ENCODE results near the gene LDB3. TPM values are rescaled to one million over a fixed set of nuclear protein-coding genes. Genes with fewer than 3 reads are reported as not detected.

LDB3 gene
- total and polyA plus RNA-seq, 2 donors (not counting 1 experiment from before 2014, with no cell fraction given): under 0.01 to 0.20 TPM

DNA sequence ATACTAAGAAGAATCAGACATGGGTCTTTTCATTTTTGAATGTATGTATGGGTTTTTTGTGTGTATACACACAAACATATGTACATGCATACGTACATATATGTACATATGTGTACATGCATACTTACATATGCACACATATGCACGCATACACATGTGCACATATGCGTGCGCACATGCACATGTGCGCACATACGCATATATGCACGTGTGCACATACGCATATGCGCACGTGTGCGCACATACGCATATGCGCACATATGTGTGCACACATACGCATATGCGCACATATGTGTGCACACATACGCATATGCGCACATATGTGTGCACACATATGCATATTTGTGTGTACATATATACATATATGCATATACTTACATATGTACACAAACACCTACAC, 83.2 kb downstream of the LDB3 start:
- no peaks in the 10 kb centered on the region for H3K36me3 ChIP-seq (ENCODE audit: control insufficient read depth, insufficient read depth, low read length)
- no peak overlapping the region for H3K4me3 ChIP-seq (replicated peaks in 1 of 4; ENCODE audit: control extremely low read depth in 1 of 4, insufficient read depth in 1 of 4, low read depth in 3 of 4, low read length in 4 of 4)
- no peaks in the 10 kb centered on the region for H3K9me3 ChIP-seq (ENCODE audit: control insufficient read depth, insufficient read depth, low read depth, low read length)
- no peak overlapping the region for H3K9ac ChIP-seq (ENCODE audit: insufficient read depth, low read length)
- TF ChIP-seq, protein P1, sequence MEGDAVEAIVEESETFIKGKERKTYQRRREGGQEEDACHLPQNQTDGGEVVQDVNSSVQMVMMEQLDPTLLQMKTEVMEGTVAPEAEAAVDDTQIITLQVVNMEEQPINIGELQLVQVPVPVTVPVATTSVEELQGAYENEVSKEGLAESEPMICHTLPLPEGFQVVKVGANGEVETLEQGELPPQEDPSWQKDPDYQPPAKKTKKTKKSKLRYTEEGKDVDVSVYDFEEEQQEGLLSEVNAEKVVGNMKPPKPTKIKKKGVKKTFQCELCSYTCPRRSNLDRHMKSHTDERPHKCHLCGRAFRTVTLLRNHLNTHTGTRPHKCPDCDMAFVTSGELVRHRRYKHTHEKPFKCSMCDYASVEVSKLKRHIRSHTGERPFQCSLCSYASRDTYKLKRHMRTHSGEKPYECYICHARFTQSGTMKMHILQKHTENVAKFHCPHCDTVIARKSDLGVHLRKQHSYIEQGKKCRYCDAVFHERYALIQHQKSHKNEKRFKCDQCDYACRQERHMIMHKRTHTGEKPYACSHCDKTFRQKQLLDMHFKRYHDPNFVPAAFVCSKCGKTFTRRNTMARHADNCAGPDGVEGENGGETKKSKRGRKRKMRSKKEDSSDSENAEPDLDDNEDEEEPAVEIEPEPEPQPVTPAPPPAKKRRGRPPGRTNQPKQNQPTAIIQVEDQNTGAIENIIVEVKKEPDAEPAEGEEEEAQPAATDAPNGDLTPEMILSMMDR (conservative IDR thresholded peaks at IDR 0.05 in 1 of 2, IDR thresholded peaks at IDR 0.05 in 1 of 2; ENCODE audit: low read depth in 1 of 2, low read length in 2 of 2): no peak
- no peak for TF ChIP-seq EZH2 (IDR thresholded peaks at IDR 0.05; ENCODE audit: low read length, missing control alignments)
- DNase-seq (ENCODE audit: low read depth in 2 of 2): no peak
- H3K4me2 ChIP-seq (ENCODE audit: extremely low read depth, insufficient read depth, low read length): no peak overlapping the region
- H3K27me3 ChIP-seq (ENCODE audit: control insufficient read depth, insufficient read depth, low read length): no peaks in the 10 kb centered on the region
- H3K4me1 ChIP-seq (ENCODE audit: control insufficient read depth, extremely low read depth, insufficient read depth, low read length): no peaks in the 10 kb centered on the region
- H4K20me1 ChIP-seq (ENCODE audit: control insufficient read depth, extremely low read depth, insufficient read depth, low read length): no peaks in the 10 kb centered on the region
- peaks cover 3% of the 10 kb centered on the region for H3K79me2 ChIP-seq (ENCODE audit: control insufficient read depth, insufficient read depth, low read length)
- H2AFZ ChIP-seq (ENCODE audit: low read length): no peak overlapping the region
- no peak overlapping the region for H3K27ac ChIP-seq (ENCODE audit: insufficient read depth, low read length)

DNA sequence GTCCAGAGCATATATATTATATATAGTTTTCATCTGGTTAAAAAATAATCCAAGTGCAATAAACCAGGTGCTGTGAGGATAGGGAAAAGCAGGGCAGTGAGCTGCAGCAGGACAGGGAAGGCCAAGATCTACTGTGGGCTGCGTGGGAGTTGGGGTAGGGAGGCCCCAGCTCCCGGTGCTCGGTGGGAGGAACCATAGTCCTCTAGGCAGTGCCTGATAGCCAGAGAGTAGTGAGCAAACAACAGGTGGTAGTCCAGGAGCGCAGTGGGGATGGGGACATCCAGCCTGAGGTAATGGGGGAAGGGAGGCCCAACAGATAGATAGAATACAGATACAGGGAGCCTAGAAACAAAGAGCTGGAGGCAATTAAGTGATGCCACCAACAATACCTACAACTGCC, 84.0 kb downstream of the LDB3 start:
- Histone ChIP-seq H3K27me3 (ENCODE audit: control insufficient read depth, insufficient read depth, low read length) (no peaks in the 10 kb centered on the region), H3K9me3 (ENCODE audit: control insufficient read depth, insufficient read depth, low read depth, low read length) (no peaks in the 10 kb centered on the region), H3K79me2 (ENCODE audit: control insufficient read depth, insufficient read depth, low read length) (peaks cover 9% of the 10 kb centered on the region), H3K4me1 (ENCODE audit: control insufficient read depth, extremely low read depth, insufficient read depth, low read length) (no peaks in the 10 kb centered on the region), H3K4me3 (replicated peaks in 1 of 4; ENCODE audit: control extremely low read depth in 1 of 4, insufficient read depth in 1 of 4, low read depth in 3 of 4, low read length in 4 of 4) (no peak overlapping the region), H3K27ac (ENCODE audit: insufficient read depth, low read length) (no peak overlapping the region), H3K36me3 (ENCODE audit: control insufficient read depth, insufficient read depth, low read length) (no peaks in the 10 kb centered on the region), H2AFZ (ENCODE audit: low read length) (no peak overlapping the region), H3K9ac (ENCODE audit: insufficient read depth, low read length) (no peak overlapping the region), H3K4me2 (ENCODE audit: extremely low read depth, insufficient read depth, low read length) (no peak overlapping the region), H4K20me1 (ENCODE audit: control insufficient read depth, extremely low read depth, insufficient read depth, low read length) (no peaks in the 10 kb centered on the region)
- DNase-seq (ENCODE audit: low read depth in 2 of 2): no peak
- TF ChIP-seq EZH2 (IDR thresholded peaks at IDR 0.05; ENCODE audit: low read length, missing control alignments): no peak
- TF ChIP-seq, protein P1 (conservative IDR thresholded peaks at IDR 0.05 in 1 of 2, IDR thresholded peaks at IDR 0.05 in 1 of 2; ENCODE audit: low read depth in 1 of 2, low read length in 2 of 2): no peak

DNA sequence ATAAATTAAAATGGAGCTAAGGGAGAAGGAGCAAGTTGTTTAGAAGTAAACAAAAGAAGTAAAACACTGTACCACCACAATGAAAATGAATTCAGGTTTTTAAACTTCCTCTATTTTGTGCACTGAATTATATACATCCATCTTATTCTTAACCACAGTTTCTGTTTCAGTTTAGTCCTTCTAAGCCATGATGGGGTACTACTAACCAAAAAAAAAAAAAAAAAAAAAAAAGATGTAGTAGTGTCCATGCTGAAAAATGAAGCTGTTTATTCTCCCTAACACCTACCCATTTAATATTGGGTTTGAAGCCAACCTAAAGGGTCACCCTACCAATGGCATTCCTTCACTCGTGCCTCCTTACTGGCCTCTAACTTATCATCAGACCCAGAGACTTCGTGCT, 84.7 kb downstream of the LDB3 start:
- Histone ChIP-seq H2AFZ (ENCODE audit: low read length) (no peak overlapping the region), H3K36me3 (ENCODE audit: control insufficient read depth, insufficient read depth, low read length) (no peaks in the 10 kb centered on the region), H3K9ac (ENCODE audit: insufficient read depth, low read length) (no peak overlapping the region), H3K27me3 (ENCODE audit: control insufficient read depth, insufficient read depth, low read length) (no peaks in the 10 kb centered on the region), H3K4me3 (replicated peaks in 1 of 4; ENCODE audit: control extremely low read depth in 1 of 4, insufficient read depth in 1 of 4, low read depth in 3 of 4, low read length in 4 of 4) (no peak overlapping the region), H3K4me1 (ENCODE audit: control insufficient read depth, extremely low read depth, insufficient read depth, low read length) (no peaks in the 10 kb centered on the region), H3K4me2 (ENCODE audit: extremely low read depth, insufficient read depth, low read length) (no peak overlapping the region), H3K27ac (ENCODE audit: insufficient read depth, low read length) (no peak overlapping the region), H3K79me2 (ENCODE audit: control insufficient read depth, insufficient read depth, low read length) (peaks cover 17% of the 10 kb centered on the region), H3K9me3 (ENCODE audit: control insufficient read depth, insufficient read depth, low read depth, low read length) (no peaks in the 10 kb centered on the region), H4K20me1 (ENCODE audit: control insufficient read depth, extremely low read depth, insufficient read depth, low read length) (no peaks in the 10 kb centered on the region)
- no peak for DNase-seq (ENCODE audit: low read depth in 2 of 2)
- TF ChIP-seq EZH2 (IDR thresholded peaks at IDR 0.05; ENCODE audit: low read length, missing control alignments): no peak
- TF ChIP-seq, protein P1 (conservative IDR thresholded peaks at IDR 0.05 in 1 of 2, IDR thresholded peaks at IDR 0.05 in 1 of 2; ENCODE audit: low read depth in 1 of 2, low read length in 2 of 2): no peak

Measured in fibroblast of lung (primary cell).